ENCODE results near the gene PPP2R3C.
"Not testable (repeated sequence)": the region's sequence is repeated elsewhere in the genome, so short reads cannot be mapped to it uniquely, and the experiment has no call there.

The PPP2R3C gene

DNA sequence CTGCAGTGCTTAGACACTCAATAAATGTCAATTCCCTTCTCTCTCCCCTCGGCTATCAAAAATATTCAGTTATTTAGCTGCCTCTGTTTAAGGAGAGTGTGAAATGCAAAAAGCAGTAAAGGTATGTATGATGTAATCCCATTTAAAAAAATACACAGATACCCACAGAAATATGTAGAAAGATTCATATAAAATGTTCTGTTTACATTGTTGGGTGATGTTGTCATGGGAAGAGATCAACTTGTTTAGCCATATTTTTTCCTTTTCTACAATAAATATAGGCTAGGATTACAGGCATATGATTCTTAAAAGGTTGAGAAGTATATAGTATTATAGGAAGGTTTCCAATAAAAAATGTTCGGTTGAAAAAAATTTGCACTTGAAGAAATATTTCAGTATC lies 7.8 kb downstream of the PPP2R3C start:
- Histone ChIP-seq H3K4me1 (ENCODE audit: control insufficient read depth in 1 of 2, insufficient read depth in 1 of 2, low read depth in 1 of 2, low read length in 1 of 2) (peaks cover 11 to 21% of the 10 kb centered on the region in 2 experiments), H3K27ac (no peak overlapping the region), H3K27me3 (no peaks in the 10 kb centered on the region), H3K36me3 (peaks cover 73% of the 10 kb centered on the region), H3K9me3 (no peaks in the 10 kb centered on the region), H3K4me3 (ENCODE audit: low read depth in 1 of 2, low read length in 1 of 2) (no peak overlapping the region)
- TF ChIP-seq, protein P1, sequence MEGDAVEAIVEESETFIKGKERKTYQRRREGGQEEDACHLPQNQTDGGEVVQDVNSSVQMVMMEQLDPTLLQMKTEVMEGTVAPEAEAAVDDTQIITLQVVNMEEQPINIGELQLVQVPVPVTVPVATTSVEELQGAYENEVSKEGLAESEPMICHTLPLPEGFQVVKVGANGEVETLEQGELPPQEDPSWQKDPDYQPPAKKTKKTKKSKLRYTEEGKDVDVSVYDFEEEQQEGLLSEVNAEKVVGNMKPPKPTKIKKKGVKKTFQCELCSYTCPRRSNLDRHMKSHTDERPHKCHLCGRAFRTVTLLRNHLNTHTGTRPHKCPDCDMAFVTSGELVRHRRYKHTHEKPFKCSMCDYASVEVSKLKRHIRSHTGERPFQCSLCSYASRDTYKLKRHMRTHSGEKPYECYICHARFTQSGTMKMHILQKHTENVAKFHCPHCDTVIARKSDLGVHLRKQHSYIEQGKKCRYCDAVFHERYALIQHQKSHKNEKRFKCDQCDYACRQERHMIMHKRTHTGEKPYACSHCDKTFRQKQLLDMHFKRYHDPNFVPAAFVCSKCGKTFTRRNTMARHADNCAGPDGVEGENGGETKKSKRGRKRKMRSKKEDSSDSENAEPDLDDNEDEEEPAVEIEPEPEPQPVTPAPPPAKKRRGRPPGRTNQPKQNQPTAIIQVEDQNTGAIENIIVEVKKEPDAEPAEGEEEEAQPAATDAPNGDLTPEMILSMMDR (IDR thresholded peaks at IDR 0.05): no peak

DNA sequence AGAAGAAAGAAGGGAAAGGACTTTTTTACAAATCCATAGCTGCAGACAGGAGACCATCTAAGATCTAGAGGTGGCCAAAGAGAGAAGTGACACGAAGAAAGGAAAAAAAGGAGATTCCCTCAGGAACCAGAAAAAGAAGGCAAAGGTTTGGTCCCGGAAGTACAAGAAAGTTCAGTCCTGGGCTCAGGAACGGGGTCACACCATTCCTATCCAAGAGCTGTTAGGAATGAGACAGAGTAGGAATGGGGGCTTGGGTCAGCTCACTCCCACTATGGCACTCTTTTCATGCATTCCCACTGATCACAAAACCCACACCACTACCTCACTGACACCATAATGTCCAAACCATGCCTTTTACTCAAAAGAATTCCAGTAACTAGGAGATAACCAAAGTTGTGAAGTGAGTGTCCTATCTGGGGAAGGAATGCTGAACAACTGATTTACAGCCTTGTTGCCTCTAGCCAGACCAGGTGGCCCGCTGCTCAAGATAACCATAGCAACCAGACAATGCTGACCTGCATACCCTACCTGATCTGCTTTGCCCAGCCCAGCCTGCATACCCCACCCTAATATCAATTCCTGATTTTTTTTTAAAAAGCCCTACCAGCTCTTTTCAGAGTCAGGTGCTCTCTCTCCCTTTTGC lies 8.4 kb downstream of the PPP2R3C start:
- peaks cover 79% of the 10 kb centered on the region for H3K36me3 ChIP-seq

GRCh38 chr14:35112641-35113040 lies 9.1 kb downstream of the PPP2R3C start:
- no peak overlapping the region for H3K4me3 ChIP-seq (ENCODE audit: low read depth in 1 of 2, low read length in 1 of 2)
- H3K4me1 ChIP-seq (ENCODE audit: control insufficient read depth in 1 of 2, insufficient read depth in 1 of 2, low read depth in 1 of 2, low read length in 1 of 2): peaks cover 0 to 8% of the 10 kb centered on the region in 2 experiments
- TF ChIP-seq, protein P1 (IDR thresholded peaks at IDR 0.05): no peak
- peaks cover 86% of the 10 kb centered on the region for H3K36me3 ChIP-seq
- H3K27ac ChIP-seq: no peak overlapping the region
- H3K9me3 ChIP-seq: no peaks in the 10 kb centered on the region
- no peaks in the 10 kb centered on the region for H3K27me3 ChIP-seq

More for the DNA sequence above, 8.4 kb downstream of the PPP2R3C start:
- peaks cover 5 to 15% of the 10 kb centered on the region in 2 experiments for H3K4me1 ChIP-seq (ENCODE audit: control insufficient read depth in 1 of 2, insufficient read depth in 1 of 2, low read depth in 1 of 2, low read length in 1 of 2)
- H3K4me3 ChIP-seq (ENCODE audit: low read depth in 1 of 2, low read length in 1 of 2): no peak overlapping the region
- TF ChIP-seq, protein P1 (IDR thresholded peaks at IDR 0.05): no peak
- no peak overlapping the region for H3K27ac ChIP-seq
- no peaks in the 10 kb centered on the region for H3K27me3 ChIP-seq
- no peaks in the 10 kb centered on the region for H3K9me3 ChIP-seq

DNA sequence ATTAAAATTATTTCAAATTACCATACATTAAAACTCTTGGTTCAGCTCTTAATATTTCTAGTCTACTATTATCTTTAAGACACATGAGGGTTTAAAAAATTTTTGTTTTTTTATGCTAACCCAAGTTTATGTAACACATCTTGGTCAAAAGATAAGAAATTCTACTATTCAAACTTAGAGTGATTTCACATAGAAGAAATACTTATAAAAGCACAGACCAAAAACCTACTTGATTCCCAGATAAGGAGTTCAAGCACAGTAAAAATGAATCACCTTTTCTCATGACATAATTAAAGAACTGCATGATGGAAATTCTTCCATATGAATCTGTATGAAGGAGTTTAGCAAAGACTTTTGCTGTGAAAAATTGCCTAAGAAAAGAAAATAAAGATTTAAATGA lies 13.9 kb downstream of the PPP2R3C start:
- no peak overlapping the region for H3K27ac ChIP-seq
- H3K27me3 ChIP-seq: no peaks in the 10 kb centered on the region
- no peaks in the 10 kb centered on the region for H3K9me3 ChIP-seq
- H3K36me3 ChIP-seq: peaks cover 96% of the 10 kb centered on the region
- TF ChIP-seq, protein P1 (IDR thresholded peaks at IDR 0.05): no peak
- no peaks in the 10 kb centered on the region for H3K4me1 ChIP-seq (ENCODE audit: control insufficient read depth in 1 of 2, insufficient read depth in 1 of 2, low read depth in 1 of 2, low read length in 1 of 2)
- no peak overlapping the region for H3K4me3 ChIP-seq (ENCODE audit: low read depth in 1 of 2, low read length in 1 of 2)

- not testable (repeated sequence) for H3K4me1 ChIP-seq (ENCODE audit: control insufficient read depth in 1 of 2, insufficient read depth in 1 of 2, low read depth in 1 of 2, low read length in 1 of 2); H3K4me3 ChIP-seq (ENCODE audit: low read depth in 1 of 2, low read length in 1 of 2); H3K27me3 ChIP-seq; H3K9me3 ChIP-seq; H3K27ac ChIP-seq
- H3K36me3 ChIP-seq: peaks cover 99% of the 10 kb centered on the region
These were observed 27.1 kb downstream of the PPP2R3C start for GRCh38 chr14:35094645-35095044.

DNA sequence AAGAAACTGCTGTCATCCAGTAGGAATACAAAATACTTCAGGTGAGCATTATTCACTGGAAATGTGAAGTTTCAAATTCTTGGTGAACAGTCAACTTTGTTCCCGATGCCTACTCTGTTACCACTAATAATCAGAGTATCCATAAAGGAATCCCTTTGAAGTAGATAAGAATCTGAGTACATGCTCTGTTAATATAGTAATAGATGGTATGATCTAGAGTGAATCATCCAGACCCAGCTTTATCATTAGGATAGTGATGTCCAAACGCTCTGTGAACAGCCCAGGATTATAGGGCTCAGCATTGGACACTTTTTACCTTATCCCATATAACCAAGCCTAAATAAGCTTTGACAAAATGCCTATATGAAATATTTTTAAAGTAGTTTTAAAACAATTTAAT lies 33.3 kb downstream of the PPP2R3C start:
- TF ChIP-seq, protein P1 (IDR thresholded peaks at IDR 0.05): no peak
- Histone ChIP-seq H3K9me3 (no peaks in the 10 kb centered on the region), H3K36me3 (peaks cover 99% of the 10 kb centered on the region), H3K4me1 (ENCODE audit: control insufficient read depth in 1 of 2, insufficient read depth in 1 of 2, low read depth in 1 of 2, low read length in 1 of 2) (no peaks in the 10 kb centered on the region), H3K27ac (no peak overlapping the region), H3K27me3 (no peaks in the 10 kb centered on the region), H3K4me3 (ENCODE audit: low read depth in 1 of 2, low read length in 1 of 2) (no peak overlapping the region)

All from neutrophil (primary cell).